ENCODE results near the gene SCAMP1. TPM values are rescaled to one million over a fixed set of nuclear protein-coding genes. Genes with fewer than 3 reads are reported as not detected.
A peak's percentile ranks its signal among the peaks of the same experiment; 100 is the strongest.

The SCAMP1 gene
- total RNA-seq, 2 donors from 2014 or later, result 24.8 to 31.4 TPM

- ATAC-seq (ENCODE audit: insufficient number of reproducible peaks, low FRiP score, low read depth) (peak; percentile 50), DNase-seq (ENCODE audit: low spot score) (no peak)
- H3K4me3 ChIP-seq, result no peak overlapping the region
- peaks cover 3% of the 10 kb centered on the region for H3K36me3 ChIP-seq
- no peak overlapping the region for H3K27ac ChIP-seq
- no peaks in the 10 kb centered on the region for H3K4me1 ChIP-seq (ENCODE audit: control insufficient read depth in 1 of 2, low read depth in 2 of 2)
- no peaks in the 10 kb centered on the region for H3K27me3 ChIP-seq (replicated peaks; ENCODE audit: insufficient read depth)
- TF ChIP-seq, protein P1, sequence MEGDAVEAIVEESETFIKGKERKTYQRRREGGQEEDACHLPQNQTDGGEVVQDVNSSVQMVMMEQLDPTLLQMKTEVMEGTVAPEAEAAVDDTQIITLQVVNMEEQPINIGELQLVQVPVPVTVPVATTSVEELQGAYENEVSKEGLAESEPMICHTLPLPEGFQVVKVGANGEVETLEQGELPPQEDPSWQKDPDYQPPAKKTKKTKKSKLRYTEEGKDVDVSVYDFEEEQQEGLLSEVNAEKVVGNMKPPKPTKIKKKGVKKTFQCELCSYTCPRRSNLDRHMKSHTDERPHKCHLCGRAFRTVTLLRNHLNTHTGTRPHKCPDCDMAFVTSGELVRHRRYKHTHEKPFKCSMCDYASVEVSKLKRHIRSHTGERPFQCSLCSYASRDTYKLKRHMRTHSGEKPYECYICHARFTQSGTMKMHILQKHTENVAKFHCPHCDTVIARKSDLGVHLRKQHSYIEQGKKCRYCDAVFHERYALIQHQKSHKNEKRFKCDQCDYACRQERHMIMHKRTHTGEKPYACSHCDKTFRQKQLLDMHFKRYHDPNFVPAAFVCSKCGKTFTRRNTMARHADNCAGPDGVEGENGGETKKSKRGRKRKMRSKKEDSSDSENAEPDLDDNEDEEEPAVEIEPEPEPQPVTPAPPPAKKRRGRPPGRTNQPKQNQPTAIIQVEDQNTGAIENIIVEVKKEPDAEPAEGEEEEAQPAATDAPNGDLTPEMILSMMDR (IDR thresholded peaks at IDR 0.05), result peak; percentile 77
- no peaks in the 10 kb centered on the region for H3K9me3 ChIP-seq
These were observed 107.4 kb downstream of the SCAMP1 start for GRCh38 chr5:78467752-78468357.

DNA sequence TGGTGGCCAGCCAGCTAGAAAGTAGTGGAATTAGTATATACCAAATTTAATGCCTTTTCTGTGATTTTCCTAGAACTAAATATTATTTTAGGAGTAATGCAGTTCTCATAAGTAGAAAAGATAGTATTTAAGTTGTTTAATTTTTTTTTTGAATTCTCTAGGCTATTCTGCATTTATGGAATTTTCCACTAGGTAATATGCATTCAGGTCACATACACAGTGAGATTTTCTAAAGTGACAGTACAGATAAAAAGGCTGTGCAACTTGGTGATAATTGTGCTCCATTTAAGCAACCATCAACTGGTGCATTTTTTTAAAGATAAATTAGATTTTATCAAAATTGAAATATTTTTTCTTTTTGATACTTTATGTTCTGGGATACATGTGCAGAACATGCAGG is 111.5 kb downstream of the SCAMP1 start:
- ATAC-seq (ENCODE audit: insufficient number of reproducible peaks, low FRiP score, low read depth) (no peak), DNase-seq (ENCODE audit: low spot score) (no peak)

GRCh38 chr5:78472469-78473106 is 112.2 kb downstream of the SCAMP1 start:
- Histone ChIP-seq H3K4me3 (no peak overlapping the region), H3K27ac (no peak overlapping the region), H3K9me3 (no peaks in the 10 kb centered on the region), H3K36me3 (no peaks in the 10 kb centered on the region), H3K27me3 (replicated peaks; ENCODE audit: insufficient read depth) (no peaks in the 10 kb centered on the region), H3K4me1 (ENCODE audit: control insufficient read depth in 1 of 2, low read depth in 2 of 2) (no peaks in the 10 kb centered on the region)
- no peak for ATAC-seq (ENCODE audit: insufficient number of reproducible peaks, low FRiP score, low read depth)
- no peak for DNase-seq (ENCODE audit: low spot score)
- TF ChIP-seq, protein P1 (IDR thresholded peaks at IDR 0.05), result no peak

More for the DNA sequence above, 111.5 kb downstream of the SCAMP1 start:
- Histone ChIP-seq H3K4me3 (no peak overlapping the region), H3K4me1 (ENCODE audit: control insufficient read depth in 1 of 2, low read depth in 2 of 2) (no peaks in the 10 kb centered on the region), H3K27ac (no peak overlapping the region), H3K9me3 (no peaks in the 10 kb centered on the region), H3K36me3 (no peaks in the 10 kb centered on the region), H3K27me3 (replicated peaks; ENCODE audit: insufficient read depth) (no peaks in the 10 kb centered on the region)
- TF ChIP-seq, protein P1 (IDR thresholded peaks at IDR 0.05), result no peak

GRCh38 chr5:78473751-78474150 is 113.3 kb downstream of the SCAMP1 start:
- Histone ChIP-seq H3K27me3 (replicated peaks; ENCODE audit: insufficient read depth) (no peaks in the 10 kb centered on the region), H3K9me3 (no peaks in the 10 kb centered on the region), H3K27ac (no peak overlapping the region), H3K4me3 (no peak overlapping the region), H3K4me1 (ENCODE audit: control insufficient read depth in 1 of 2, low read depth in 2 of 2) (no peaks in the 10 kb centered on the region), H3K36me3 (no peaks in the 10 kb centered on the region)
- no peak for DNase-seq (ENCODE audit: low spot score)
- TF ChIP-seq, protein P1 (IDR thresholded peaks at IDR 0.05), result no peak
- no peak for ATAC-seq (ENCODE audit: insufficient number of reproducible peaks, low FRiP score, low read depth)

DNA sequence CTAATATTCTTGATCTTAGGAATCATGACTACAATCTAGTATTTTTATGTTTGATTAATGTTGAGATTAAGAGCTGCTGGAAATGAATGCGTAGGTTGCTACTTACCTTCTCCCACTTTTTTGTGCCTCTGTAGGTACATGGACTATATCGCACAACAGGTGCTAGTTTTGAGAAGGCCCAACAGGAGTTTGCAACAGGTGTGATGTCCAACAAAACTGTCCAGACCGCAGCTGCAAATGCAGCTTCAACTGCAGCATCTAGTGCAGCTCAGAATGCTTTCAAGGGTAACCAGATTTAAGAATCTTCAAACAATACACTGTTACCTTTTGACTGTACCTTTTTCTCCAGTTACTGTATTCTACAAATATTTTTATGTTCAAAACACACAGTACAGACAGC is 115.0 kb downstream of the SCAMP1 start:
- no peak for ATAC-seq (ENCODE audit: insufficient number of reproducible peaks, low FRiP score, low read depth)
- no peak overlapping the region for H3K27ac ChIP-seq

More for the DNA sequence above, 115.0 kb downstream of the SCAMP1 start:
- Histone ChIP-seq H3K9me3 (no peaks in the 10 kb centered on the region), H3K36me3 (no peaks in the 10 kb centered on the region), H3K4me1 (ENCODE audit: control insufficient read depth in 1 of 2, low read depth in 2 of 2) (no peaks in the 10 kb centered on the region), H3K27me3 (replicated peaks; ENCODE audit: insufficient read depth) (no peaks in the 10 kb centered on the region), H3K4me3 (no peak overlapping the region)
- TF ChIP-seq, protein P1 (IDR thresholded peaks at IDR 0.05), result no peak
- DNase-seq (ENCODE audit: low spot score), result no peak
